B cell (primary cell): Measurements from ENCODE around the gene TCF23. TPM values are rescaled to one million over a fixed set of nuclear protein-coding genes. Genes with fewer than 3 reads are reported as not detected.

ENCODE experiments used
- ATAC-seq: fragments of 200-7000 bp; cut with Tn5 transposase; one replicate; pipeline ENCODE4 v1.10.0; 2021; ENCODE audit warnings: low read depth, mild to moderate bottlenecking, moderate number of reproducible peaks, moderate library complexity
- CTCF ChIA-PET: fragments of 350-600 bp; sonication (Branson Sonifier 250); formaldehyde crosslinking; loops from one replicate; lab custom pipeline; 2021; ENCODE audit warnings: antibody characterized with exemption, inconsistent platforms; lab: Charles Lee
- POLR2A ChIA-PET: fragments of 350-600 bp; sonication (Branson Sonifier 250); formaldehyde crosslinking; loops from one replicate; lab custom pipeline; 2021; ENCODE audit warnings: antibody characterized with exemption; lab: Charles Lee
- DNase-seq: peaks from one replicate; pipeline ENCODE4 v3.0.0; 2013
- H2AFZ ChIP-seq: 2 replicates; pipeline ENCODE4 v1.6.1; 2012; ENCODE audit warnings: mild to moderate bottlenecking, low read depth, low read length; ENCODE audit not compliant: insufficient read depth, poor library complexity, severe bottlenecking
- H3K27ac ChIP-seq, 2 donors: 1 replicate in 1 of 2; 2 replicates in 1 of 2; pipeline ENCODE4 v1.5.1; 2012 to 2013; ENCODE audit warnings: low read length in 2 of 2, mild to moderate bottlenecking in 2 of 2, moderate library complexity in 1 of 2
- H3K27me3 ChIP-seq, 4 experiments: fragments of 200-600 bp in 1 of 4; sonication (generic) in 1 of 4; replicated peaks in 1 of 4; 1 replicate in 2 of 4; 2 replicates in 2 of 4; pipeline versions ENCODE4 v1.6.1 to v1.7.0; 2013 to 2016; ENCODE audit warnings: low read length in 3 of 4, mild to moderate bottlenecking in 2 of 4, mixed read lengths in 1 of 4, moderate library complexity in 1 of 4; ENCODE audit not compliant: insufficient read depth in 4 of 4, control insufficient read depth in 3 of 4; ENCODE audit errors: control extremely low read depth in 1 of 4
- H3K36me3 ChIP-seq, 2 experiments: replicated peaks in 1 of 2; 1 replicate in 1 of 2; 2 replicates in 1 of 2; pipeline versions ENCODE4 v1.6.1 to v1.7.1; 2013; ENCODE audit warnings: low read length in 1 of 2; ENCODE audit not compliant: insufficient read depth in 2 of 2, control insufficient read depth in 1 of 2; ENCODE audit errors: control extremely low read depth in 1 of 2, extremely low read depth in 1 of 2
- H3K4me1 ChIP-seq, 2 donors: fragments of 200-600 bp in 1 of 2; sonication (generic) in 1 of 2; 1 replicate in 1 of 2; 2 replicates in 1 of 2; pipeline versions ENCODE4 v1.5.1 to v1.6.1; 2013 to 2017; ENCODE audit warnings: low read length in 2 of 2; ENCODE audit not compliant: control insufficient read depth in 2 of 2, insufficient read depth in 2 of 2
- H3K4me2 ChIP-seq: replicated peaks from 2 replicates; pipeline ENCODE3; 2012; ENCODE audit warnings: mild to moderate bottlenecking, low read depth, low read length; ENCODE audit not compliant: poor library complexity, severe bottlenecking
- H3K4me3 ChIP-seq, 5 experiments: fragments of 200-600 bp in 1 of 5; sonication (generic) in 1 of 5; 1 replicate in 3 of 5; 2 replicates in 2 of 5; pipeline versions ENCODE4 v1.5.1 to v1.7.0; 2011 to 2016; ENCODE audit warnings: low read length in 4 of 5, mild to moderate bottlenecking in 4 of 5, low read depth in 2 of 5, control low read depth in 1 of 5, moderate library complexity in 1 of 5; ENCODE audit not compliant: insufficient read depth in 1 of 5; ENCODE audit errors: control extremely low read depth in 1 of 5, extremely low read depth in 1 of 5
- H3K79me2 ChIP-seq: fragments of 200-600 bp; sonication (generic); one replicate; pipeline ENCODE4 v1.6.0; 2016; ENCODE audit warnings: low read length; ENCODE audit not compliant: control insufficient read depth, insufficient read depth
- H3K9ac ChIP-seq: fragments of 200-600 bp; sonication (generic); 2 replicates; pipeline ENCODE4 v1.6.1; 2017; ENCODE audit warnings: mild to moderate bottlenecking, low read length, moderate library complexity
- H3K9me3 ChIP-seq, 3 donors: one replicate each; pipeline versions ENCODE4 v1.6.1 to v1.7.1; 2013; ENCODE audit warnings: low read length in 2 of 3; ENCODE audit not compliant: control insufficient read depth in 2 of 3, insufficient read depth in 1 of 3; ENCODE audit errors: control extremely low read depth in 1 of 3
- H4K20me1 ChIP-seq: 2 replicates; pipeline ENCODE4 v1.6.0; 2012; ENCODE audit warnings: mild to moderate bottlenecking, low read length; ENCODE audit not compliant: insufficient read depth, control insufficient read depth, poor library complexity, severe bottlenecking
- H3K27ac Mint-ChIP-seq: one replicate; pipeline ENCODE4 v1.8.0; 2021; ENCODE audit warnings: mixed read lengths
- H3K27me3 Mint-ChIP-seq: one replicate; pipeline ENCODE4 v1.8.0; 2021; ENCODE audit warnings: mixed read lengths
- H3K4me1 Mint-ChIP-seq: one replicate; pipeline ENCODE4 v1.8.0; 2021; ENCODE audit warnings: mixed read lengths
- H3K4me3 Mint-ChIP-seq: one replicate; pipeline ENCODE4 v1.8.0; 2021; ENCODE audit warnings: mixed read lengths
- H3K9me3 Mint-ChIP-seq: one replicate; pipeline ENCODE4 v1.8.0; 2022; ENCODE audit warnings: mixed read lengths; ENCODE audit not compliant: insufficient read depth
- EZH2 ChIP-seq: IDR thresholded peaks from 2 replicates; pipeline ENCODE4 v1.6.1; 2012; ENCODE audit warnings: borderline replicate concordance, low read depth, mild to moderate bottlenecking, moderate library complexity, low read length; ENCODE audit not compliant: insufficient read depth, poor library complexity, severe bottlenecking
- WGBS: methylation state at CpG from one replicate; pipeline ENCODE4 v1.1.5; 2013; ENCODE audit warnings: missing lambda C conversion rate; ENCODE audit not compliant: insufficient coverage; 5-methylcytosine and 5-hydroxymethylcytosine counted together
- intact Hi-C: fragments of 100-400 bp; cut with micrococcal nuclease; formaldehyde crosslinking; loops from one replicate; pipeline ENCODE4 v1.10.0; 2022
- polyA plus RNA-seq: library from polyadenylated mRNA; depleted of rRNA; stranded (reverse); fragments of >200 nt; gene quantifications from 2 replicates; pipeline ENCODE4 v1.2.3, GENCODE V29; 2012
- total RNA-seq, 2 donors: library from RNA; stranded (reverse); fragments of 120-200 nt in 1 of 2; gene quantifications; 1 replicate in 1 of 2; 2 replicates in 1 of 2; pipeline versions ENCODE4 v1.2.3 to v1.2.4, GENCODE V29; 2013 to 2022
- TF ChIP-seq, protein P1 (sequence below): fragments of 200-600 bp; IDR thresholded peaks from one replicate; pipeline ENCODE4 v1.8.0; 2022; ENCODE audit warnings: antibody characterized with exemption, mild to moderate bottlenecking

Gene TCF23
- total and polyA plus RNA-seq, 2 donors (not counting 1 experiment from before 2014, with no cell fraction given), result 0.10 TPM; not detected in 1

DNA sequence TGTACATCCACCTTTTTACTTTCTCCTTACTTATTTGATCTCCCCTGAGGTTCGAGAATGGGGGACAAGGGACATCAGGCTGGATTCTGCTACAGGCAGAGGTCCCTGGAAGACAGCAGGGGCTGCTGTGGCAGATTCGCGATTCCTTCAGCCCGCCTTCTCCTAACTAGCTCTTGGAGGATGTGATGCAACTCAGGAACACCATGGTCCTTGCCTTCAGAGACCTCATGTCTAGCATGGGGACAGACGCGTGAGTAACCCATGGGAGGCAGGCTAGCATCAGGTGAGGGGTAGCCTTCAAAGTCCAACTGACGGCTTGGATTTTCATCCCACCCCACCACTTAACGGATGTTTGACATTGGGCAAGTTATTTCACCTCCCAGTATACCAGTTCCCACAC is 869 bp upstream of the TCF23 start:
- no peak for TF ChIP-seq EZH2
- TF ChIP-seq, protein P1, sequence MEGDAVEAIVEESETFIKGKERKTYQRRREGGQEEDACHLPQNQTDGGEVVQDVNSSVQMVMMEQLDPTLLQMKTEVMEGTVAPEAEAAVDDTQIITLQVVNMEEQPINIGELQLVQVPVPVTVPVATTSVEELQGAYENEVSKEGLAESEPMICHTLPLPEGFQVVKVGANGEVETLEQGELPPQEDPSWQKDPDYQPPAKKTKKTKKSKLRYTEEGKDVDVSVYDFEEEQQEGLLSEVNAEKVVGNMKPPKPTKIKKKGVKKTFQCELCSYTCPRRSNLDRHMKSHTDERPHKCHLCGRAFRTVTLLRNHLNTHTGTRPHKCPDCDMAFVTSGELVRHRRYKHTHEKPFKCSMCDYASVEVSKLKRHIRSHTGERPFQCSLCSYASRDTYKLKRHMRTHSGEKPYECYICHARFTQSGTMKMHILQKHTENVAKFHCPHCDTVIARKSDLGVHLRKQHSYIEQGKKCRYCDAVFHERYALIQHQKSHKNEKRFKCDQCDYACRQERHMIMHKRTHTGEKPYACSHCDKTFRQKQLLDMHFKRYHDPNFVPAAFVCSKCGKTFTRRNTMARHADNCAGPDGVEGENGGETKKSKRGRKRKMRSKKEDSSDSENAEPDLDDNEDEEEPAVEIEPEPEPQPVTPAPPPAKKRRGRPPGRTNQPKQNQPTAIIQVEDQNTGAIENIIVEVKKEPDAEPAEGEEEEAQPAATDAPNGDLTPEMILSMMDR, result no peak
- Histone ChIP-seq H3K4me3 (no peak overlapping the region), H2AFZ (no peak overlapping the region), H3K4me2 (no peak overlapping the region), H3K79me2 (no peaks in the 10 kb centered on the region), H3K9me3 (no peaks in the 10 kb centered on the region), H3K36me3 (no peaks in the 10 kb centered on the region), H3K4me1 (no peaks in the 10 kb centered on the region), H3K27me3 (peaks cover 0 to 3% (median 0%) of the 10 kb centered on the region in 4 experiments), H3K27ac (no peak overlapping the region), H4K20me1 (no peaks in the 10 kb centered on the region), H3K9ac (no peak overlapping the region)
- H3K4me1 Mint-ChIP-seq, result no peaks in the 10 kb centered on the region
- no peak for ATAC-seq
- H3K9me3 Mint-ChIP-seq, result no peaks in the 10 kb centered on the region
- H3K27me3 Mint-ChIP-seq, result peaks cover 28% of the 10 kb centered on the region
- H3K27ac Mint-ChIP-seq, result no peak overlapping the region
- intact Hi-C loops, result no loop called here
- CTCF ChIA-PET, result no interaction called here
- no peak for DNase-seq
- H3K4me3 Mint-ChIP-seq, result no peak overlapping the region
- POLR2A ChIA-PET, result no interaction called here
- WGBS, result 96% methylated on average over 5 of the region's 8 CpGs

DNA sequence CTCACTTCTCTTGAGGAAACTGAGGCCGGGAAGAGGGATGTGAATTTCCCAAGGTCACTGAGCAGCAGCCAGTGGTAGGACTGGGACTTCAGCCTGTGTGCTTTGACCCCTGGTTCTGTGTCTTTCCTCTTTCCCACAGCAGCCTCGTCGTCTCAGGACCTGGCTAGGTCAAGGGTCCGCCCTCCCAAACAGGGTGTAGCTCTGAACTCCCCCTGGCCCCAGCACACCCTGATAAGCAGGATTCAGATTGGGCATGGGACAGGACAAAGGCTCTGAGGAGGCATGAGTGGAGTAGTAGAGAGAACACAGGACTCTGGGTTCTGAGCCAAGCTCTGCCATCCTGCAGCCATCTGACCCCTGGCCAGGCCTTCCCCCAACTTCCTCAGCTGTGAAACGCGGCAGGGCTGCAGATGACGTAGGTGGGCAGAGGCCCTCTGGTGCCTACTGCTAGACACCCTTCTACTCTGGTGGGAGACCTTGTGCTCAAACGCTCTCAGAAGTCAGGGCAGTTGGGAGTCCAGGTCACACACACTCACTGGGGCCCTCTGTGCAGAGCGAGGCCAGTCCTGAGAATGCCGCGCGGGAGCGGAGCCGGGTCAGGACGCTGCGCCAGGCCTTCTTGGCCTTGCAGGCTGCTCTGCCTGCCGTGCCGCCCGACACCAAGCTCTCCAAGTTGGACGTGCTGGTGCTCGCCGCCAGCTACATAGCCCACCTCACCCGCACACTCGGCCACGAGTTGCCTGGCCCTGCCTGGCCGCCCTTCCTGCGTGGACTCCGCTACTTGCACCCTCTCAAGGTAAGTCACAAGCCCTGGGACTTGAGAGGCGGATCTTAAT is 984 bp downstream of the TCF23 start:
- peaks cover 0 to 7% (median 0%) of the 10 kb centered on the region in 4 experiments for H3K27me3 ChIP-seq
- no peak overlapping the region for H3K4me3 ChIP-seq
- intact Hi-C loops, result no loop called here
- ATAC-seq (no peak), DNase-seq (no peak)
- H3K79me2 ChIP-seq, result no peaks in the 10 kb centered on the region
- WGBS, result 94% methylated on average over 29 of the region's 29 CpGs
- no peaks in the 10 kb centered on the region for H3K9me3 ChIP-seq
- POLR2A ChIA-PET, result interaction anchor here (1.0 kb wide), 1 partner anchor 14 kb away, joined by 3 read pairs; no protein-coding TSS in a partner anchor
- H4K20me1 ChIP-seq, result no peaks in the 10 kb centered on the region
- TF ChIP-seq, protein P1, result no peak
- TF ChIP-seq EZH2, result no peak
- no peak overlapping the region for H3K4me3 Mint-ChIP-seq
- H3K9ac ChIP-seq, result no peak overlapping the region
- H3K36me3 ChIP-seq, result no peaks in the 10 kb centered on the region
- H3K4me1 ChIP-seq, result no peaks in the 10 kb centered on the region
- no peak overlapping the region for H3K4me2 ChIP-seq
- peaks cover 17% of the 10 kb centered on the region for H3K27me3 Mint-ChIP-seq
- H3K27ac ChIP-seq, result no peak overlapping the region
- H3K4me1 Mint-ChIP-seq, result no peaks in the 10 kb centered on the region
- no peak overlapping the region for H3K27ac Mint-ChIP-seq
- no peak overlapping the region for H2AFZ ChIP-seq
- H3K9me3 Mint-ChIP-seq, result no peaks in the 10 kb centered on the region
- CTCF ChIA-PET, result interaction anchor here (2.3 kb wide), 1 partner anchor 21 kb away, joined by 10 read pairs; no protein-coding TSS in a partner anchor
